Activated CD4-positive, alpha-beta T cell treated with anti-CD3 and anti-CD28 coated beads, Interleukin-2, amount 50 U/mL, for 48 hours (primary cell): ENCODE measurements around the gene SH2D3A.
"Not testable (repeated sequence)": the region's sequence is repeated elsewhere in the genome, so short reads cannot be mapped to it uniquely, and the experiment has no call there.

ENCODE experiments used
- DNase-seq, 2 experiments: peaks; one replicate each; pipeline ENCODE4 v3.0.0-alpha.2; 2020

SH2D3A gene

DNA sequence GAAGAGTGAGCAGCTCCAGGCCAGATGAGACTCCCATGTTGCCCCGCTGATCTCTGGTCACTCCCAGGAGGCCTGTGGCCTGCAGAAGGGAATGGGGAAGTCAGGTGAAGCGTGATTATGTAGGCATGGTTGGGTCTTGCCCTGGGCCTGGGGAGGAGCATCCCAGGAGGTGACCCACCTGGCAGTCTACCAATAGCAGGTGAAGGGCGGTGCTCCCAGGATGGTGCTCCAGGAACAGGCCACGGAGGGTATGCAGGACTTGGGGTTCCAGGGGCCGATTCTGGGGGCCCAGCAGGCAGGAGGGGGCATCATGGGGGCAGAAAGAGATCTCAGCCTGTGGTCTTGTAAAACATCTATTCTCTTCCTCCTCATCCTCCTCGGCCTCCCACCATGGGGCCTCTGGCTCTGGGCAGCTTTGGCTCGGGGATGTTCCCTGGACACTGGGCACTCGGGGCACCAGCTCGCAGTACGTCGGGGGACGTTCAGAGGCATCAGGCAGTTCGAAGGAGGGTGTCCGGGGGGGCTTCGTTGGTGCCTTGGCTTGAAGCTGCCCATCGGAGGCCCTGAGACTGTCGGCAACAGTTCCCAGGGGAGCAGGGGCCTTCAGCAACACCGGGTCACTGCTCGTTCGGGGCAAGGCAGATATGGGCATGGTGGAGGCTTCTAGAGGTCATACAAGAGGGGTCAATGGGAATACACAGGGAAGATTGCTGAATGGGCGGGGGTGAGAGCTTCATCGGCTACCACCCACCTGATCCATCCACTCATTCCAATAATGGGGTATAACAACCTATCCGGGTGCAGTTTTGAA is 12.4 kb downstream of the SH2D3A start:
- no peak for DNase-seq

DNA sequence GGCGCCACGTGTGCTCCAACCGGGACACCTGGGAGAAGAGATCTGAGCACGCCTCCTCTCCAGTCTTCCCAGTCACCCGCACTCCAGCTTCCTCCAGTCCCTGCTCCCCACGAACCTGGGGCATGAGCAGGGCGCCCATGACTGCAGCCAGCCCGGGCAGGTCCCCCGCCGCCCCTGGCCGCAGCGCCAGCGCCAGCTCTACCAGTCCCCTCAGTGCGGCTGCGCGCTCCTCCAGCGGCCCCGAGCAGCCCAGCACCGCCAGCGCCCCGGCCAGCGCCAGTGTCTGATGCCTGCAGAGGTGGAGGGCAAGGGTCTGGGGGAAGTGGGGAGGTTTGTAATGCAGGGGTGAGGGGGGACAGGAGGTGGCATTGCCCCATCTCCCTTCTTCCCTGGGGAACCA is 13.1 kb downstream of the SH2D3A start:
- no peak for DNase-seq

DNA sequence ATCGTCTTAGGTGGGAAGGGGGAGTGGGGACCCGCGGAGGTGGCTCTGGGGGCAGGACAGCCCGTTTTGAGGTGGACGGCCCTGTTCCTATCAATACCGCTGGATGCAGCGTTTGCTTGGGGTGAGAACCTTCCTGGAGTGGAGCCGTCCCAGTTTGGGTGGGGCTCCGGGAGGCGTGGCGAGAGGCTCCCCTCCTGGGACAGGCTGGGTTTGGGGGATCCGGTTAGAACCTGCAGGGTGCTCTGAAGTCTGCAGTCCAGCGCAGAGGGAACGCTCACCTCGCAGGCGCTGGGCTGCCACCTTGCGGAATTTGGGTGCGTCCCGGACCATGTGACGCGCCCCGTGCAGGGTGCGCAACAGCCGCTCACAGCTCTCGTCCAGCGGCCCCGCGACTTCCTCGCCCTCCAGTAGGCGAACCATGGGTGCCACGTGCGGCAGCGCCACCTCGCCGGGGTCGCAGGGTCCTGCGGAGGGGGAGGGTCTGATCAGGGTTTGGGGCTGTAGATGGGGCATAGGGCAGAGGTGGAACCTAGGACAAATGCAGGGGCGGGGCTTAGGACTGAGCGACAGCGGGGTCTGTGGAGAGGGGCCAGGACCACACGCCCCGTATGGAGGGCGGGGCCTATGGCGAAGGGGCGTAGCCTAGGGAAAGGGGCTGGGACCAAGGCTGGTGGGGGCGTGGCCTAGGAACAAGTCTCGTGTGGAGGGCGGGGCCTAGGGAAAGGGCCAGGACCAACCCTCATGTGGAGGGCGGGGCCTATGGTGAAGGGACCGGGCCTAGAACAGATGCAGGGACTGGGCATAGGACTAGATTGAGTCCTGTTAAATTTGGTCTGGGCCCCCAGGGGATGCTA is 13.8 kb downstream of the SH2D3A start:
- DNase-seq = peak; percentile 84 to 89

DNA sequence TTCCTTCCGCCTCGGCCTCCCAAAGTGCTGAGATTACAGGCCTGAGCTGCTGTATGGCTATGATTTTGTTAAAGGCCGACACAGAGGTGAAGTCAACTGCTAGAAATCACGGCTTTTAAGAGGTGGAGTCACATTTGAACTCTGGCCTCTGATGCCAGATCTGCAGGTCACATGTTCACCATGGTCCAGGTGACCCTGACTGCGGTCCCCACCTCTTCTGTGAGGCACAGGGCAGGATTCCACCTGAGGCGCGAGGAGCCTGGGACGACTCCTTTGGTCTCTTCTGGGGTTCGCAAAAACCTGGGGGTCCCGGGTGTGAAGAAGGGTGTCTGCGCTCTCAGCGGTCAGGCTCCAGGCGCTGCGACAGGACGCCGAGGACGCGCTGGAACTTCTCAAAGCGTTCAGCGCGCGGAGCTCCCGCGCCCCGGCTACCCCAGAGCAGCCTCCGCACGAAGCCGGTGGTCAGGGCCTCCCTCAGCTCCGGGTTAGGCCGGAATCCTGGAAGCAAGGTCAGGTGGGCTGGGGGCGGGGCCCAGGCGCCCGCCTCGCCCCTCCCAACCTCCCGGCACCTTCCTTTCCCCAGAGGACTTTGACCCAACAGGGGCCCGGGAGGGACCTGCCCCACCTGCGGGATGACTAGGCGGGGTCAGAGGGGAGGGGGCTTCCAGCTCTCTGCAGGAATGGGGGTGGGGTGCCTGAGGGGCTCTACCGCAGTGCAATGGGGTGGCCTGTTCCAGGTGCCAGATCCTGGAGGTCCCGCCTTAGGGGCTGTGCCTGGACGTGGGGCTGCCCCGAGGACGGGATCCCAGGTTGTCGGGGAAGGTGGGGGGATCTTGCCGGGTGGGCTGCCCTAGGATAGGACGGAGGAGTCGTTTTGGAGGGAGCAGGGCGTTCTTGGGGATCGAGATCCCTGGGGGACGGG is 14.7 kb downstream of the SH2D3A start:
- DNase-seq = no peak

DNA sequence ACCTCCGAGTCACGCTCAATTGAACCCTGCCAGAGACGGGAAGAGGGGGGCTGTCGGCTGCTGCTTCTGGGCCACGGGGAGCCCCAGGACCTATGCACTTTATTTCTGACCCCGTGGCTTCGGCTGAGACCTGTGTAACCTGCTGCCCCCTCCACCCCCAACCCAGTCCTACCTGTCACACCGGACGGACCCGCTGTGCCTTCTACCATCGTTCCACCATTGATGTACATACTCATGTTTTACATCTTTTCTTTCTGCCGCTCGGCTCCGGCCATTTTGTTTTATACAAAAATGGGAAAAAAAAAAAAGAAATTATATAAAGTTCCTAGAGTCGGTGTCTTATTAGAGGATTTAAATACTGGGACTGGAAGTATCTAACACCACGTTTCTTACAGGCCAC is 16.0 kb downstream of the SH2D3A start:
- DNase-seq = no peak

DNA sequence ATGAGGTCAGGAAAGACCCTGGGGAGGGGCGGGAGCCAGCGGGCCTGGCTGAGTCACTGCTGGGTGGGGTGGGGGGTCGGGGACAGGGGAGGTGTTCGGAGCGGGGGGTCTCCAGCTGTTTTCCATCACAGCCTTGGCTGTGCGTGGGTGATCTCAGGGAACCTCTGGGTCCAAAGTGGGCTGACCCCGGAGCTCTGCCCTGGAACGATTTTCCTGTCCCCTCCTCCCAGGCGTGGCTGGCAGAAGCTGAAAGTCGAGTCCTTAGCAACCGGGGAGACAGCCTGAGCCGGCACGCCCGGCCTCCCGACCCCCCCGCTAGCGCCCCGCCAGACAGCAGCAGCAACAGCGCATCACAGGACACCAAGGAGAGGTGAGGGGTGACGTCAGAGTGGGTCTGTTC is 17.2 kb downstream of the SH2D3A start:
- DNase-seq = no peak

DNA sequence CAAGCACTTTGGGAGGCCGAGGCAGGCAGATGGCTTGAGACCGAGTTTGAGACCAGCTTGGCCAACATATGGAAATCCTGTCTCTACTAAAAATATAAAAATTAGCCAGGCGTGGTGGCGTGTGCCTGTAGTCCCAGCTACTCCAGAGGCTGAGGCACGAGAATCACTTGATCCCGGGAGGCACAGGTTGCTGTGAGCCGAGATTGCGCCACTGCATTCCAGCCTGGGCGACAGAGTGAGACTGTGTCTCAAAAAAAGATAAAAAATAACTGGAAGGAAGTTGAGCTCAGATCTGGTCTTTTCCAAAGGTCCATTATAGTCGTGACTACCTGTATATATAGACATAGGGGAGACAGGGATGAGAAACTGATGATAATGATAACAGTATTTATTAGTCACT is 18.7 kb downstream of the SH2D3A start:
- not testable (repeated sequence) for DNase-seq

DNA sequence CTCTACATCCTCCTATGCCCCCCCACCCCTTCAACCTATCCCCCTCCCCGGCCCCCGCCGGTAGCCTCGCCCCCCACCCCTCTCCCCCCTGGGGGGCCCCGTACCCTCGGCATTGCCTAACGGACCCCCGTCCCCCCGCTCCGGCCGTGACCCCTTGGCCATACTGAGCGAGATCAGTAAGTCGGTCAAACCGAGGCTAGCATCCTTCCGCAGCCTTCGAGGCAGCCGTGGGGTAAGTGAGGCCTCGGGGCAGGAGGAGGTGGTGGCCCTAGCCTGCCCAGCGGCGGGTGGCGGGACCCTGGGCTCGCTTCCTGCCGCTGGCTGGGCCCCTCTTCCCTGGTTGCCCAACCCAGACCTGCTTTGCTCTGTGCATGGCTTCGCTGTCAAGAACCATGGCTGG is 21.3 kb downstream of the SH2D3A start:
- no peak for DNase-seq

DNA sequence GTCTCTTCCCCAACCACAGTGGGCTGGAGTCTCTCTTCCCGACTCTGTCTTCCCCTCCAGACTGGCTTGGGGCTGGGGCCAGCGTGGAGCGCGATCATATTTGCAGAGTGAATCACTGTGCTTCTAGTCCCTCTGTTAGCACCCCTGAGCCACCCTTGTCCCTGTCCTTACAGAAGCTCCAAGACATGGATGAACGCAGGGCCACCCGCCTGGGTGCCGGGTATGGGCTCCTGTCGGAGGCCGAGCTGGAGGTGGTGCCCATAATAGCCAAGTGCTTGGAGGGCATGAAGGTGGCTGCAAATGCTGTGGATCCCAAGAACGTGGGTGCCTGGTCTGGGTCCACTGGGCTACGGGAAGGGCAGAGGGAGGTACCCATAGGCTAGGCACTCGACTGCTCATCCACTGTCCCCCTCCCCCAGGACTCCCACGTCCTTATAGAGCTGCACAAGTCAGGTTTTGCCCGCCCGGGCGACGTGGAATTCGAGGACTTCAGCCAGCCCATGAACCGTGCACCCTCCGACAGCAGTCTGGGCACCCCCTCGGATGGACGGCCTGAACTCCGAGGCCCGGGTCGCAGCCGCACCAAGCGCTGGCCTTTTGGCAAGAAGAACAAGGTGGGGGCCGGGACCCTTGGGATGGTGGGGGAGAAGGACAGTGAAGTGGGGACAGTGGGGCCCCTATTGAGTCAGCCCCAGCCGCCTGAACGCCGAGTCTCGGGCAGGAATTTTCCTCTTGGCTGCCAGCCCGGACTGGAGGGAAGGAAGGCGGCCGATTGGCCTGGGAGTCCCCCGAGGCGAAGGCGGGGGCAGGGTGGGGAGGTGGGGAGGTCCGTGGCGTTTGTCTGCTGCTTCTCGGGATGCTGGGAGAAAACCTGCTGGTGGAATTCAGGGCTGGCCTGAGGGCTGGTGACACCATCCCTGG is 22.6 kb downstream of the SH2D3A start:
- no peak for DNase-seq

DNA sequence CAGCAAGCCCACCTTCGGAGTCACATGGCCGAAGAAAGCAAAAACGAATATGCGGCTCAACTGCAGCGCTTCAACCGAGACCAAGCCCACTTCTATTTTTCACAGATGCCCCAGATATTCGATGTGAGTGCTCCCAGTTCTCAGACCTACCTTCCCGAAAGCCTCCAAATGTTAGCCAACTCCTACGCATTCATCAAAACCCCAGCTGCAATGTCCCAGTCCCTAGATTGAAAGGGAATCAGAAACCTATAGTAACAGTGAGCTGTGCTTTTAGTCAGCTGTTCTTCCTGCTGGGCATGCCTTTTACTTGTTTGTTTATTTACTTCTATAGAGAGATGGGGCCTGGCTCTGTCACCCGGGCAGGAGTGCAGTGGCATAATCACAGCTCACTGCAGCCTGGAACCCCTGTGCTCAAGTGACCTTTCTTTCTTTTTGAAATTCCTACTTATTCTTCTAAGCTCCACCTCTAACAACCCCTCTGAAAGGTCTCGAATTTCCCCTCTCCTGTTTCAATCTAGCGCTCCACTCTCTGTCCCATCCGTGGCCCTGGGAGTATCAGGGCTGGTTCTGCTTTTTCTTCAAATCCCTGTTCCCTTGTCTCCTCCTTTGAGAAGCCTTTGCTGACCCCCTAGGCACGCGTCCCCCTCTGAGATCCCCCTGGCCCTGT is 23.4 kb downstream of the SH2D3A start:
- DNase-seq = no peak

DNA sequence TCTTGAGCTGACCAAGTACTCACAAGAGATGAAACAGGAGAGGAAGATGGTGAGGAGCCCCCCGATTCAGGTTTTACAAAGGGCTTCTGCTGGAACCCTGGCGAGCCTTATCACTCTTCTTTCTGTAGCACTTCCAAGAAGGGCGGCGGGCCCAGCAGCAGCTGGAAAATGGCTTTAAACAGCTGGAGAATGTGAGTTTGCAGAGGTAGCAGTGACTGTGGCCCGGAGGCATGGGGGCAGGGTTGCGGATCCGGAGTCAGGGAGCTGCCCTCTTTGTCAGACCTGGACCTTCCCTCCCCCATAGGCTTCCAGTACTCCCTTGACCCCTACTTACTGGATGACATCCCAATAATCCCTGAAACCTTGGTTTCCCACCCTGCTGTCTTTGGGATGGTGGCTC is 24.2 kb downstream of the SH2D3A start:
- no peak for DNase-seq

DNA sequence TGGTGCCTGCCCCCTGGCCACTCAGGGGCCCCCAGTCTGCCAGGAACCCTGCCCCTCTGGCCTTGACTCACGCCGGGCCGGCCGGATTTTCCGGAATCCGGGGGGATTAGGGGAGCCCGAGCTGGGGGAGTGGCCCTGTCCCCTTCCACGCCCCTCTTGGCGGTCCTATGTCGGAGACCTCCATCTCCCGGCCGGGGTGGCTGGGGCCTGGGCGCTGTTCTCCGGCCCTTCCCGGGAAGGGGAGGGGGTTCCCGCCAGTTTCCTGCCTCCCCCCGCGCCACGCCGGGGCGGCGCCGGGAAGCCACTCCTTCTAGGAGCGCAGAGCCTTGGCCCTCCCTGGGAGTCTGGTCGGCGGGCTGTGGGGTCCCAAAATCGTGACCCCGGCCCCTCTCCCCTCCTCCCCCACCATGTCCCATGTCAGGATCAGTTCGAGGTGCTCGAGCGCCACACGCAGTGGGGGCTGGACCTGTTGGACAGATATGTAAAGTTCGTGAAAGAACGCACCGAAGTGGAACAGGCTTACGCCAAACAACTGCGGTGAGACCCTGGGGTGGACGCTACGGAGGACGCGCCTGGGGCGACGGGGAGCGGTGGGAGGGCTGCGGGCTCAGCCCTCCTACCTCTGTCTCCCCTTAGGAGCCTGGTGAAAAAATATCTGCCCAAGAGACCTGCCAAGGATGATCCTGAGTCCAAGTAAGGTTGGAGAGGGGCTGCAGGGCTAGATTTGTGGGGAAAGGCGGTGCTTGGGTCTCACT is 26.5 kb downstream of the SH2D3A start:
- peak in 1 of 2 experiments; percentile 24 for DNase-seq

DNA sequence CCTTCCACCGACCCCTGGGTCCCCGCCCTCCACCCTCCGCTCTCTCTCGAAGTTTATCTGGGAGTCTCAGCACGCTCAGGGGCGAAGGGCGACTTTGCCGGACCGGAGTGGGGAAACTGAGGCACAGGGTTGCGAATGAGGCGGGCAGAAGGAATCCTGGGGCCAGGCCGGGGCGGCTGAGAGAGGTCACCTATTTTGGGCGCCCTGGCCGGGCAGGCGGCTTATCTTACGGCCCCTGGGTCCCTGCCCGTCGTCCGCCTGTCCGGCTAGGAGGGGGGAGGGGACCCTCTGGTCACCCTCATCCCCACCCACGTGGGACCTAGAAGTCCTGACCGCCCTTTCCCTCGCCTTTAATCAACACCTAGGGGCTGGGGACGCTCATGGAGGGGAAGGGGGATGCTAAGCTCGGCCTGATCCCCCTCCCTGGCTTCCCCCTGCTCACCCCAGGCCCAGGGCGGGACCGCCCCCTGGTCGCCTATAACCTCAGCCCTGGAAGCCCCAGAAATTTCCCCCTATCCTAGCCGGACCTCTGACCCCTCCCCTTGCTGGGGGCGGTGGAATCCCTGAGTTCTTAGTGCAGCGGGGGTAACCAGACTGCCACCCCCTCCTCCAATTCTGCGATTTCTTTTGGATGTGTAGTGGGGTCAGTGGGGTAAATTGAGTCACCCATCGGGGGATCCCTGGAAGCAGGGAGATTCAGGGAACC is 27.2 kb downstream of the SH2D3A start:
- DNase-seq = peak; percentile 37 to 52

DNA sequence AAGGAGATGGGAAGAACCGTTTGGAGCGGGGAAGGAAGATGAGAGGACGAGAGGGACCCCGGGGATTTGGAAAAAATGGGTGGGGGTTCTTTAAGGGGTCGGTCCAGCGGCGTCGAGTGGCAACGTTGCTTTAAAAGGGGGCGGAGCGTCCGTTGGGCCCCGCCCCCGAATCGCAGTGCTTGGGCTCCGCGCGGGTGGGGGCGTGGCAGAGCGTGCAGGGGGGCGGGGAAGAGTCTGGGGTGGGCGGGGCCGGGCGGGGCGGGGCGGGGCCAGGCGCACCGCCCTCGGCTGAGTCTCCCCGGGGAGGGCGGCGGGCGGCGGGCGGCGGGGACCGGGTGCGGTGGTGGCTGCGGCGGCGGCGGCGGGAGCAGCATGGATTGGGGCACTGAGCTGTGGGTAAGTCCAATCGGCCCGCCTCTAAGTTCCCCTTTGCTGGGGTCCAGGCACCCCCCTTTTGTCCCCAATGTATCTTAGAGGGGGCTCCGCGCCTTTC is 27.8 kb downstream of the SH2D3A start, which contains the start of gene TRIP10:
TRIP10 (plus strand) TSS at position 291 of the 493 bp plus-strand sequence; CDS start at position 373, 82 bp downstream.
- DNase-seq = peak; percentile 77 to 79

DNA sequence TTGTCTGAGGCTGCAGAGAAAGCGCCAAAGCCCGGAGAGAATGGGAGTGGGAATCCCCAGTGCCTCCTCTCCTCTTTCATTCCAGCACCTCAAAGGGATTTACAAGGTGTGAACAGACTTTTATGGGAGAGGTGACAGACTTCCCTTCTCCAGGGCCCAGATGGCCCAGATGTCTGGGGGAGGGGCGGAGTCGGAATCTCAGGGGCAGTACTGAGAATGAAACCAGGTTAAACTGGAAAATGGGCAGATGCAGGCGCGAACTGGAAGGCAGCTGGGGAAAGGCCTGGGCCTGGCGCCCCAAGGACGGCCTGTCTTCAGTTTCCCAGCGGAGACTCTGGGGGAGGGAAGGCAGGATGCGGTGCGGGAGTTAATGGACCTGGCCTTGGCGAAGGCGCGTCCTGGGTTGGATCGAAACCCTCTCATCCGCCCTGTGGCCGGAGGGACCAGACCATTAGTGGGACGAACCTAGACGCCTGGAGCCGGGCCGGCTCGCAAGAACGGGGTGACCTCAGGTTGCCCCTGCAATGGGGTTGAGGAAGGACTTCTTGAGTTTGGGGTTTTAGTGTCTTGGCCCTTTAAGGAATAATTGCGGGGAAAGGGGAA is 28.3 kb downstream of the SH2D3A start:
- peak; percentile 37 to 47 for DNase-seq

DNA sequence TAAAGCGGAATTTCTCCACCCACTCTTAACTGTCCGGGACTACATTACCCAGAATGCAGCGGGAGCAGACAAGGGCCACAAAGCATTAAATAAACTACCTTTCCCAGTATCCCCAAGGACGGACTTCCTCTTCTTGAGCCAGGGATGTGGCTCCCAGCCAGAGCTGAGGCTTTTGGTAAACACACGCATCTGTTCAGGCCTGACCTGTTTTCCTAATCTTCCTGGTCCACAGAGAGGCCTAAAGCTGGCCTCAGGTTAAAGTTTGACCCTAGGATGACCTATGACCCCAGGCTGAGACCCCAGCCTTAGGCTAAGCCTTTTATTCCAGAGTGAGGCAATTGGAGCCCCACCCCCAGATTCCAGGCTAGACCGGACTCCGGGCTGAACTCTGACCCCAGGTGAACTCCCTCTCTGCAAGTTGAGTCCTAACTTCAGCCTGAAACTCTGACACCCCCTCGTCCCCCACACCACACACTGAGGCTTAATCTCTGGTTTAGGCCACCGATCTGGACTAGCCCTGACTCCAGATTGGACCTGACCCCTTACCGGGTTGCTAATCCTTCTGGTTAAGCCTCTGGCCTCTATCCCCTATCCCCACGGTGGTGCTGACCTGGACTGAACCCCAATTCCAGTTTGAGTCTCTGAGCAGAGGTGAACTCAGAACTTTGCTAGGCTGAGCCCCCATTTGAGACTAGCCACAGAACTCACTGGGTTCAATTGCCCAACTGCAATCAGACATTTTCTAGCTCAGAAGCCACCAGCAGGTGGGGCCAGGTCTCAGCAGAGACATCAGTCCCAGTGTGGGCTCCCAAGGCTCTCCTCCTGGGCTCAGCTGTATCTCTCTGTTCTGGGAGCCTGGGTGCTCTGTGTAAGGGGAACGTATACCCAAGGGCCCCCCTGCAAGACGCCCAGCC is 29.1 kb downstream of the SH2D3A start:
- DNase-seq = peak; percentile 81 to 87

DNA sequence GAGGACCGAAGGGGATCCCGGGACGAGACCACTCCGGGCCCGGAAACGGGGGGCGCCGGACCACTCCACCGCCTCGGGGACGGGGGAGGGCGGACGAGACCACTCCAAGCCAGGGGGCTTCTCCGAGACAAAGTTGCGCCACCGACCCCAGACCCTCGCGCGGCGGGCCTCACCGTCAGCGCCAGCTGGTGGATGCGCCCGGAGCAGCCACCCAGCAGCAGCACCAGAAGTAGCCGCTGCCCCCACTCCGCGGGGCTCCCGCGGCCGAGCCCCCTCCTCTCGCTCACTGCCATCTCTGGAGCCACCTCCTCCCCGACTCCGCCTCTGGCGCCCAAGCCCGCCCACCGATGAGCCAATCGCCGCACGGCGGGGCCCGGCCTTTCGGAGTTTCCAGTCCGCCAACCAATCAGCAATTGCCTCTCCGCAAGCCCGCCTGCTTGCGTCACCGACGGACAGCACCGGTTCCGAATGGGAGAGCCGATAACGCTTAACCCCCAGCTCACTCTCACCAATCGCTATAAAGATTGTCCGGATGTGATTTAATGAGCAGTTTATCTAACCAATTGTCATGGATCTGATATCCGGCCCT is 29.9 kb downstream of the SH2D3A start, which contains the start of gene GPR108:
GPR108 (minus strand) TSS at position 297 of the 589 bp plus-strand sequence; CDS start at position 293, 4 bp downstream.
- peak; percentile 99 for DNase-seq
